ENCODE results near the gene GALNT7.
A peak's percentile ranks its signal among the peaks of the same experiment; 100 is the strongest.

Gene GALNT7

DNA sequence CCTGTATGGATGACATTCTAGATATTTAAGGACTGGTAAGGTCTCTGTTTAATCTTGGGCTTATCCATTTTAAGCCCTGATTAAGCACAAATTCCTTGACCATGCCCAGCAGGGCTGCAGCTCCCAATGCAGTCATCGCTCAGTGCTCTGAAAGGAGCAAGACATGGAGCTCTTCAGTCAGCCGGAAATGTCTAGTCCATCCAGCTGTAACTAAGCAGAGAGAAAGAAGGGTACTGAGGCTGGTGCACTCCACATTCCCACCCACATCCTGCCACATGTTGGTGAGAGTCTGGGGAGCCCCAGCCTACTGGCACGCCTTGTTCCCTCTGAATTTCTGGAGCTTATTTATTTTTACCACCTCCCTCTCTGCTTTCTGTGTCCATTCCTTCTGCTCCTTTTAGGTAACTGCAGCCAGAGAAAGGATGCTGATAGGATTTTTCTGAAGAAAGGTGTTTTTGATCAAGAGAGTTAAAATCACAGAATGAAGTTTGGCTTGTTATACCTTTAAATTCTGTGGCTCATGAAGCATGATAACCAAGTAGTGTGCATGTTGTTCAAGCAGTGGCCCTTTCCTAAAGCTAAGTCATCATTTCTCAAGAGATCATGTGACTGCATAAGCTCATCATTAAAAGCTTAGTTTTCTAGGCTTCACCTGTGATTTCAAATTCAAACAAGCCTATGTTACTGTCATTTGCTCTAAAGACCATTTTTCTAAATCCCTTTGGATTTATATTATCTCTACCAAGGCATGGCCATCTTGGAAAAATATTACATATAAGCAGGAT lies 74.0 kb downstream of the GALNT7 start:
- no peak for DNase-seq

DNA sequence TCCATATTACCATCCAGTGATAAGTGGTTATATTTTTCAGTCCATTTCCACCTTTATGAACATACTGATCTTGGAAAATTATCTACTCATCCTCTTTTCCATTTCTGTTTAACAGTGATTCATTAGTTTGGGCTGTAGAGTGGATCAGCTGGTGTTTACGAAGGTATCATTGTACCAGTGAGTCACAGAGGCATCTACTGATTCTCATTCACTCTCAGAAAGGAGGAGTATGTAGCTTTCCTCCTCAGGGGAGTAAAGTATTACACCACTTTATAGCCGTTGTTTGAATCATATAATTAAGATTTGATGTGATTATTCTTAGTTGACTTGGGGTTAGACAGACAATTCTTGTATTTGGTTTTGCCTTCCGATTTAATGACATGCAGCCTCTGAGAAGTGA lies 74.7 kb downstream of the GALNT7 start:
- DNase-seq = no peak

DNA sequence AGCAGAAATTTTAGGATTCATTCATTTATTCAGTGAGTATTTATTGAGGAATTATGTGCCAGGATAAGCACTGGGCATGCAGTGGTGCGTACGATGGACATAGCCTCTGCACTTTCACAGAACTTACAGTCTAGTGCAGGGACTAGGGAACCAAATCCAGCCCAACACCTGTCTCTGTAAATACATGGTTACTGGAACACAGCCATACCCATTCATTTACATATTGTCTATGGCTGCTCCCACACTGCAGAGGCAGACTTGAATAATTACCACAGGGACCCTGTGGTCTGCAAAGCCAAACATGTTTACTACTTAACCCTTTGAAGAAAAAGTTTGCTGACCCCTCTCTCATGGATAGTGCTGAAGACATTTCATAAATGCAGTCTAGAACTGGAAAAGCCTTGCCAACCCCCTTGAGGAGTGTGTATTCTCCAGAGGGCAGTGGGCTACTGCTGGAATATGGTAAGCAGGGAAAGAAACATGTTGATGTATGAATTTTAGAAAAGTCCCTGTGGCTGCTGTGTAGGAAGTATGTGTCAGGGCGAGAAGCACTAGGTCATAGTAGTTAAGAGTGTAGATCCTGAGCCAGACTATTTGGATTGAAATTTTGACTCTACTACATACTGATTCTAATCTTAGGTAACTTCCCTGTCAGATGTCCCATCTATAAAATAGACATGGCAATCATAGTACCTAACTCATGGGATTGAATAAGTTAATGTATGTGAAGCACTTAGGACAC lies 75.5 kb downstream of the GALNT7 start:
- DNase-seq = no peak

DNA sequence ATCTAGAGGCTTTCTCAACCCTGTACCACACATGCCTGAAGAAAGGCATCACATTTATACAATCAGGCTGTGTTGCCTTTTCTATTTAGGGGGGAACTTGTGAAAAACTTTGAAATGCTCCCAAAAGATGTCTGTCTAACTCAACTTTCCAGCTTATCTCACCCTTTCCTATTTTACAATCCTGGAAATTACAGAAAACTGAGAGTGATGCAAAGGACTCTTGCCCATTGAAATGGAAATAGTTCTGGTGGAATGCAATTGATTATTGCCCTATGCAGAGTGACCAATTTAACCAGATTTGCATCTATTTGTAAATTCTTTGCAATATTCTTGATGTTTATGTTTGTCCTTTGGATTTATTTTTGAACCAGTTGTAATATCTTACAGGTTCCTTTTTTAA lies 77.3 kb downstream of the GALNT7 start:
- DNase-seq = no peak

DNA sequence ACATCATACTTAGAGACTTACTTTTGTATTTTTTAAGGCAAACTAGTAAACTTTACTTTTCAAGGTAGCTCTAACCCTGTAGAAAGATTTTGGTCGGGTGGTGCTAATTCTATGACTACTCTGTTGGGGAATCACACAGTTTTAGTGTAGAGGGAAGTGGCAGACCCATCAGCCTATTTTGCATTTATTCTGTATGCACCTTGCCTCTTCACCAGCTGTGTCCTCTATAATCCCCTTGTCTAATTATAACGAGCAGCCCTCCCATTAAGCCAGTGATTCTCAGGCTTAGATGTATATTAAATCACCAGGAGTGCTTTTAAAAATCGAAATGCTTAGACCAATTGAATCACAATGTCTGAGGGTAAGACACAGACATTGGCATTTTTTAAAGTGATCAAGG lies 78.1 kb downstream of the GALNT7 start:
- no peak for DNase-seq

DNA sequence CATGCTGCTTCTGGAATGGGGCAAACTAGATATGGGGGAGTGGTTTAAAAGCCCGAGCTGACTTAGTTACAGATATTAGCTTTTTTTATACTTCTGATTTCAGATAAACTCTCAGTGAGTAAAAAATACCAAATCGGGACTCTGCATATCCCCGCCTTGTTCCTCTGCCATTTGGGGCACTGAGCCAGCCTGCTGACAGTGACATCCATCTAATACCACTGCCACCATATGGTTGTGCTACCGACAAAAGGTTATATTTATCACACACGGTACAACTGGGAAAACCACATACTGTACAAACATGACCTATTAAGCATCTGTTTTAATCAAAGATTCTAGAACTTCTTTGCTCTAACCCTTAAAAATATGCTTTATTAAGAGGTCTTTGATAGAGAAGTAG lies 78.7 kb downstream of the GALNT7 start:
- no peak for DNase-seq

DNA sequence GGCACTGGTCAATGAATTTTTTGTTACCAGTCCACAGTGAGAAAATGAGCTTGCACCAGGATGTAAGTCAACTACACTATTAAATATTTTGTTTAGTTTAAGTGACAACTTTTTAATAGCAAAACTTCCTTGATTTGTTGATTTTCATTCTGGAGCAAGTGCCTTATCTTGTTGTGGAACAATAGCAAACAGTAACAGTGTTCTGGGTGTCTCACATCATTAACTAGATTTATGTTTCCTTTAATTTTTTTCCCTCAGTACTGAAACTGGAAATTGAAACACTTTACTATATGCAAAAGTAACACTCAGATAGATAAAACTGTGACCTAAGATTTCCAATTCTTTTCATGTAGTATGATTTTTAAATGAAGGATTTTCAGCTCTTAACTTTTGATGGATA lies 80.1 kb downstream of the GALNT7 start:
- no peak for DNase-seq

DNA sequence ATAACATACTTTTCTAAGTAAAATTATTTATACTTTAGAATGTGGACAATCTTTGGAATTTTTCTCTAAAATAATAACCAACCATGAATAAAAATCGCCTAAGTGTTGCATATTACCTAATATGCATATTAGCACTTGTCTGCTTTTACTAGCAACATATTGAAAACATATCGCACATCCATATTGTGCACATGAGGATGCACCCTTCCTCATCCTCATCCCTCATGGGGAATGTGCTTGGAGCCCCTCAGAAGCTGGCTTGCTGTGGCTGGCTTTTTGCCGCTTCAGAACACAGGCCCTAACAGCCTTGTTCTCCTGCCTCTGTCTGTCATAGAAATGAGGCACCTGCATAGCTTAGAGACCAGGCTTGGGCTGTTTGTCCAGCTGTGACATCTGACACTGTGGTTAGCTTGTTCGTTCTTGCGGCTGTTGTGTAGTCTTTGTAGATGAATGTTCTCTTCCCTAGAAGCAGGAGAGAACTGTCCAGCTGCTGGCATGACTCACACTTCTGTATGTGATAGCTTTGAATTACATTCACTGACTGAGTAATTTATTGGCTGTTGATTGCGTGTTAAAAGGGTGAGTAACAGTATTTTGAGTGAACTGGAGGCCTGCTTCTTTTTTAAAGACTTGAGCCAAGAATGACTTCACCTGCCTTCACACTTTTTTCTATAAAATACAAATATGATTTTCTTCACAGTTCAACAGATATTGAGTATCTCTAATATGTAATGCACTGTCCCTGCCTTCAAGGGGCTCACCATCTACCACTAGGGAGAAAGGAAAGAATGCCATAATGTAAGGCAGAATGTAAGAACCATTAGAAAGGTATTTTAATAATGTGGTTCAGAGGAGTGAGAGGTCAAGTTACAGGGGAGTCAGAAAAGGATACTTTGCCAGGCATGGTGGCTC lies 83.7 kb downstream of the GALNT7 start:
- DNase-seq = peak; percentile 52

DNA sequence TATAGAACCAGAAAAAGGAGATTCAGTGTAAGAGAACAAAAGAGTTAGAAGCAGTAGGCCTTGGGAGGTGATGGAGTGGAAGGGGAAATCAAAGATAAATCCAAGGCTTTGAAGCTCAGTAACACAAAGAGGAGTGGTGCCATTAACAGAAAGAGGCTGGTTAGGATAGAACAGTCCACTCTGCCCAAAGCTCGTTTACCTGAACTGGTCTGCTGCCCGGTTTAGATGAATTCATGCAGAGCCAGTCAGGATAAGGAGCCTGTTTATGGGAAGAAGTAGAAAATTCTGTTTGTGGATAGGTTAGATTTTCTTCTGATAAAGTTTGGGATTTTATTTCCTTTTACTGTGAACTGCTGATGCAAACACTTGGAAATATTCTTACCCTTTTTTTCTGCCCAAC lies 85.0 kb downstream of the GALNT7 start:
- no peak for DNase-seq

DNA sequence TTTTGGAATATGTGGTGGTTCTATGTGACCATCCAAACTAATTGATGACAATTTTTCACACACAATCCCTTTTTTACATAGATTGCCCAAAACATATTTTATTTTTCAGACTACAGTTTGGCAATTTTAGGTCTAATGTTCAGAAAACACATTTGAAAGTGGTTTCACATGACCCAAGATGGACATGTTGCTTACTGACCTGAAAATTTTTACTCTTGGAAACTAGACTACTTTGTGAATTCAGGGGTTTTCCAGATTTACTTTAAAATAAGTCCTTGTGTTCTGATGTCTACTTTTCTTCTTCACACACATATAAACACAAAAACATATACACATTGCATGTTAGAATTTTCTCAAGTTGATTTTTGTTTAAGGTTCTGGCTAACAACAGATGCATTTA lies 86.0 kb downstream of the GALNT7 start:
- no peak for DNase-seq

DNA sequence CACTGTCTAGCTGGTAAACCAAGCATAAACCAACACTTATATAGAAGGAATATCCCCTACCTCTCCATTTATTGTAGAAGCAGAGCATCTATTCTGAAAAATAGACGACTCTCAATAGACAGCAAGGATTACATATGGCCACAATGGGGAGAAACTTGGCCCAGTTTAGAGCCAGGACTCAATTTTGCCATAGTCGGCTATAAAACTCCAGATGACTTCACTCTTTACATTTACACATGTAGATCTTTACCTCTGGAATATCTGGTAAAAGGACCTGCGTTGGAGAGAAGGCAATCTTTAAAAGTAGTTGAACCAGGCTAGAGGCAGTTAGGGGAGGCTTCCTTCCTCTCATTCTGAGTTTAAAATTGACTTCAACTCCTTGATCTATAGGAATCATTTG lies 88.2 kb downstream of the GALNT7 start:
- DNase-seq = no peak

DNA sequence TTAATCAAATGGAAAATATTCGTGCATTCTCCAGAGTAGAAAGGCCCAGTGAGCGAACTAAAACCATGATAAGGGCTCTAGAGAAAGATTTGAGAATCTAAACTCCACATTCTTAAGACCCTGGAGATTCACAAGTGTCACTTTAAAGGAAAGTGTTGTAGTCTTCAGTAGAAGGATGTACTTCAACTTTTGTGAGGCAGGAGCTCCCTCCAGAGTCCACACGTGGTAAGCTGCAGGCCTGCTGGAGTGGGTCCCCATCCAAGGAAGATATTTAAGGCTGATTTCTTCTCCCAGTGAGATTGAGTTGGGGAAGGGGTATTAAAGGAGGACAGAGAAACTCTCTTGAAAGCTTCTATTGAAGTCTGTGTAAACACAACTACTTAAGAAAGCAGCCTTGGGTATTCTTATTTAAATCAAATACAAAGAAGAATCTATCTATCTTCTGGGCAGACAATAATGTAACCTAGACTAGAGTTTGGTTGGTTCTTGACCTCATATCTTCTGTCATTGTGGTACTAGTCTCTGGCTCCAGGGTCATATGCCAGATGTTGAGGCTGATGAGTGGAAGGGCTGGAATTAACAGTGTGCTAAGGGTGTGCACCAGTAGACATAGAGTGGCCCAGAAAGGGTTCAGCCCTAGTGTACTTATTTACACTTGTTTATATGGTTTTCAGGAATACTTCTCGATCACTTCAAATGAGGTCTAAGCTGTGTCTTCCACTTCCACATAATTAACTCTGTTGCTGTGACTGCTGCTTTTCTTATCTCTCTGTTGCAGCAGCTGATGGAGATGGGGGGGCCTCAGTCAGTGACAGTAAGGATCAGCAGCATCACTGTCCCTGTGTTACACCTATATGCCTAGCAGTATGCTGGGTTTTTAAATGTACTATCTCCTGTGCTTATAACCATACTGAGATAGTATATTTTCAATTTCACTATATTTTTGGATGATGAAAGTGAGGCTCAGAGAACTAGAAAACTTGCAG lies 89.4 kb downstream of the GALNT7 start:
- no peak for DNase-seq

DNA sequence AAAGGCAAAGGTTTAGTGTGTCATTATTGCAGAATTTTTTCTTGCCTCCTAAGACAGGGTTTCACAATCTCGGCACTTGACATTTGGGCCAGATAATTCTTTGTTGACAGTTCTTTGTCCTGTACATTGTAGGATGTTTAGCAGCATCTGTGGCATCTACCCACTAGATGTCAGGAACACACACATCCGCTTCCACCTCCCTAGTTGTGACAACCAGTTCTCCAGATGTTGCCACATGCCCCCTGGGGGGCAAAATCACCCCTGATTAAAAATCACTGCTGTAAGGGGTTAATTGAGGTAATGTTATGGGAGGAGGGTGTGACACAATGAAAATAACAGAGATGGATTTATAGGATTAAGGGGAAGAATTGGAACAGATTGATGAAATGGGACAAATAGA lies 90.3 kb downstream of the GALNT7 start:
- DNase-seq = no peak

DNA sequence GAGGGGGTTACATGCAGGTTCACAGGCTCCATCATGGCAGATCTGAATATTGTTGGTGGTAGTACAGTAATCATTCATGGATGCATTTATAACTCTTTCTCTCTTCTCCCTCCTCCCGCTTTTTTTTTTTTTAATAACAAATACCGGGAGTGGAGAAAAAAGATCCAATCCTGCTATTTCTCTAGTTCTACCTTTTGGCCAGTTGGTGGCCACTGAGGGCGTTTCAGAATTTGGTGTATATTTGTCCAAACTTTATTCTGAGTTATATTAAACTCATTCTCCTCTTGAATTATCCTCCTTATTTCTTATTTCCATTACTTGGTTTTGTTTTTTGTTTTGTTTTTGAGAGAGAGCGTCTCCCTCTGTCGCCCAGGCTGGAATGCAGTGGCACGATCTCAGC lies 90.7 kb downstream of the GALNT7 start:
- DNase-seq = no peak

DNA sequence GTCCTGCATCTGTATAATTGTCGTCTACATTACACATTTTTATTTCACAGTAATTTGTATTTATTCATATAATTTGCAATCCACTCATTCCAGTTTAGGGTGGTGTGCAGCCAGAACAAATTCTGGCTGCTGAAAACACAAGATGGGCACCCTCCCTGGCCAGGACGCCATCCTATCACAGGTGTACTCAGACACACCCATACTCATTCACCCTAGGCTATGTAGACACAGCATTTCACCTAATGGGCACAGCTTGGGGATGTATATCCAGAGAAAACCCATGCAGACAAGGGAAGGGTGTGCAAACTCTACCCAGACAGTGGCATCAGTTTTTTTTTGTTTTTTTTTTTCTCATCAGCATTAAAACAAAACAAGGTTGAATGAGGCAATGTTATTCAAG lies 92.4 kb downstream of the GALNT7 start:
- DNase-seq = no peak

DNA sequence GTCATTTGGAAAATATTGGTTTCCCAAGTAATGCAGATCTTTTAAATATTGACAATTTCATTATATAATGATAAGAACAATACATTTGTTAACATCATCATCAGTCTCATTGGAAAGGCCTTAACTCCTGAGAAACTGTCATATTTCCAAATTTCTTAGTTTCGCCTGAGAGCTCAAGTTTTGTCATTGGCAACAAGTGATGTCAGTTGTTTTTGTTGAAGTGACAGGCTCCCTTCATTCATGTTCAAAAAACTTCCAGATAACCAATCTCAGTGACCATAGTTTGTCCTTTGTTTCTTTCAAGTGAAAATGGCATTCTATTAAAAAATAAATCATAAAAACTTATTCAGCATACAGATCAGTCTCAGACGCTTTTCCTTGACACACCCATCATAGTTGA lies 93.8 kb downstream of the GALNT7 start:
- DNase-seq = no peak

DNA sequence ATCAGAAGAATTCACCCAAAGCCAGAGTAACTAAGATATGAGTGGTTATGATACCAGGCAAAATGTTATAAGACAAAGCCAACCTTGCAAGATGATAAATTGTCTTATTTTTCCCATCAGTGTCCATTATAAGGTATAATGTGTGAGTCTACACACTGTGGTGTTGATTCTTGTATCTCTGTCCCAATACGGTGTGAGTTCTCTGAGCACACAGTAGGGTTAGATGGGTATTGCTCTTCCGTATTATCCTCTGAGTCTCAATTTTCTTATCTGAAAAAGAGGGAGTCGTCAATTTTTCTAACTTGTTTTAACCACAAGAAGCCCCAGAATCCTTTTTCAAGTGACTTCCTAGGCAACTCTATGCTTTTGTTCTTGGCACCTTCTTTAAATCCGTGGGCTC lies 95.6 kb downstream of the GALNT7 start:
- DNase-seq = no peak

DNA sequence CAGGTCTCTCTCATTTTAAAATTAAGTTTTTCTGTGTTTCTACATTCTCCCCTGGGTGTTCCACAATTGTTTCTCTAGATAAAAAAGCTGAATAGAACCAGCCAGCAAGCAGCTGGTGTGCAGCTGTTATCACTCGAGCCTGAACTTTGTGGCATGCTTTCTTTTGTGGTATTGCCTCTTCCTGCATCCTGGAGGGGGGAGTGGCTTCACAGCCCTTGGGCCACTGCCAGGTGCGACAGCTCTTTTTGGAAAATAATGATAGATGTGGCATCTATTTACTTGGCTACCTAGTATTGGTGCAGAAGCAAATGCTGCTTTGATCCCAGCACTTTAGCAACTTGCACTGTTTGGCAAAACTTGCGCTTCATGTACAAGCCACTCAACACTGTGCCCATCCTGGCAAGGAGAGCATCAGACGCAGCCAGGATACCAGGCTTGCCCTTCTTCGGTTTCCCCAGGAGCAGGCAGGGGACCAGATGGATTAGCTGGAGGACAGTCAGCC lies 96.1 kb downstream of the GALNT7 start:
- no peak for DNase-seq

DNA sequence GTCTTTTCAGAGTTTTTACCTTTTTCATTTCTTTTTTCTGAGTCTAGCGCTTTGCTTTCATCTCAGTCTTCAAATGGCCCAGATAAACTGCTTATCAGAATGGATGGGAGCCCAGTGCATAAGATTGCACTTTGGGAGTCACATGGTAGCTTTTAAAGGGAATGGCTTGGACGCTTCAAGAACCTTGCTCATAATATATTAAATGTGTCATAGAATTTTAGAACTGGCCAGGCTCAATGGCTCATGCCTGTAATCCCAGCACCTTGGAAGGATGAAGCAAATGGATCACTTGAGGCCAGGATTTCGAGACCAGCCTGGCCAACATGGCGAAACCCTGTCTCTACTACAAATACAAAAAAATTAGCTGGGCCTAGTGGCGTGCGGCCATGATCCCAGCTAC lies 97.1 kb downstream of the GALNT7 start:
- no peak for DNase-seq

DNA sequence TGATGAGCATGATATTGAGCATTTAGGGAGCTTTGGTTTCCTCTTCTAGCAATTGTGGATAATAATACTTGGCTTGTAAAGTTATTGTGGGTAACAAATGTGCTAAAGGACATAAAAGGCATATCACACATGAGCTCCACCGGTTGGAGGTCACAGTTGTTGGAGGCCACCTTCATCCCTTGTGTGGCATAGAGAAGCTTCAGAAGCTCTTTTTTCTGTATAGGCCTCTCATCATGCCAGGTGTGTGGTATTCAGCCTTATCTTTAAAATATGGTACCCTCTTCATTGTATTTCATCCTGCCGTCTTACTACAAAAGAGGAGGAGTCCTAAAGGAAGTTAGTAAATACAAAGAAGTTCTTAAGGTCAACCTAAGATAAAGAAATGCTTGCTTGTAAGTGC lies 99.1 kb downstream of the GALNT7 start:
- DNase-seq = no peak

DNA sequence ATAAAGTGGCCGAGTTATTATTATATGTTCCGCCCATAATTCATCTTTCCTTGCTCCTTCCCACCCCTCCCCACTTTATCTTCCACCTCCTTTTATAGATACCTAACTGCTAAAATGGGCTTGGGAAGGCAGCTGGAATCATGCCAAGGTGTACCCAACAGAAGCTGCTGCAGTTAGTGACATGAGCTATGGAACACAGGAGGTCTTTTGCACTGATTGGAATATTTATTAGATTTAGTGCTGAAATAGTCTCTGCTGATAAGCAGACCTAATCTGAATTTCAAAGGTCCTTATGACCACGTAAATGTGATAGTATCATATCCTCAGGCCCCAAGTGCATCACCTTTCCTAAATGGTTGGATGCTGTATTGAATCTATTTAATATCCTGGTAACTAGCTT lies 100.7 kb downstream of the GALNT7 start:
- DNase-seq = no peak
